Activated CD4-positive, alpha-beta T cell treated with anti-CD3 and anti-CD28 coated beads, Interleukin-2, amount 50 U/mL, for 1 hour (primary cell): ENCODE measurements around the gene EPB41L4B.

Experiments used
- DNase-seq: peaks from one replicate; pipeline ENCODE4 v3.0.0-alpha.2; 2020

Gene EPB41L4B

GRCh38 chr9:109269081-109269480 lies 51.8 kb downstream of the EPB41L4B start:
- DNase-seq, result no peak

GRCh38 chr9:109267555-109267954 lies 53.3 kb downstream of the EPB41L4B start:
- no peak for DNase-seq

- no peak for DNase-seq
These were observed 55.8 kb downstream of the EPB41L4B start for GRCh38 chr9:109264877-109265587.

GRCh38 chr9:109263358-109263757 lies 57.5 kb downstream of the EPB41L4B start:
- DNase-seq, result no peak

GRCh38 chr9:109258481-109259302 lies 62.2 kb downstream of the EPB41L4B start:
- DNase-seq, result no peak

- no peak for DNase-seq
These were observed 64.5 kb downstream of the EPB41L4B start for GRCh38 chr9:109256336-109256735.

- no peak for DNase-seq
These were observed 65.5 kb downstream of the EPB41L4B start for GRCh38 chr9:109255394-109255793.

GRCh38 chr9:109254317-109254716 lies 66.5 kb downstream of the EPB41L4B start:
- DNase-seq, result no peak

GRCh38 chr9:109253637-109254284 lies 67.1 kb downstream of the EPB41L4B start:
- no peak for DNase-seq

- DNase-seq, result no peak
These were observed 67.6 kb downstream of the EPB41L4B start for GRCh38 chr9:109253241-109253636.

- no peak for DNase-seq
These were observed 68.6 kb downstream of the EPB41L4B start for GRCh38 chr9:109252291-109252690.

GRCh38 chr9:109251776-109252106 lies 69.1 kb downstream of the EPB41L4B start:
- no peak for DNase-seq

- DNase-seq, result no peak
These were observed 69.6 kb downstream of the EPB41L4B start for GRCh38 chr9:109251080-109251775.

GRCh38 chr9:109250771-109251079 lies 70.1 kb downstream of the EPB41L4B start:
- no peak for DNase-seq

- no peak for DNase-seq
These were observed 70.5 kb downstream of the EPB41L4B start for GRCh38 chr9:109250311-109250741.

- no peak for DNase-seq
These were observed 71.2 kb downstream of the EPB41L4B start for GRCh38 chr9:109249615-109250014.

GRCh38 chr9:109248133-109248581 lies 72.7 kb downstream of the EPB41L4B start:
- no peak for DNase-seq

GRCh38 chr9:109247228-109247627 lies 73.6 kb downstream of the EPB41L4B start:
- DNase-seq, result no peak

- no peak for DNase-seq
These were observed 74.3 kb downstream of the EPB41L4B start for GRCh38 chr9:109246533-109246932.

- DNase-seq, result no peak
These were observed 75.5 kb downstream of the EPB41L4B start for GRCh38 chr9:109245310-109245897.

GRCh38 chr9:109244179-109245132 lies 76.4 kb downstream of the EPB41L4B start:
- peak; percentile 61 for DNase-seq

GRCh38 chr9:109242741-109243140 lies 78.1 kb downstream of the EPB41L4B start:
- no peak for DNase-seq
